Lower leg skin (tissue), 3 donors: ENCODE data around the gene POM121L2.

Source experiments
- POLR2A ChIP-seq, 2 donors: fragments of 450-650 bp; IDR thresholded peaks; one replicate each; pipeline ENCODE4 v1.6.1; 2016 to 2017; ENCODE audit warnings: antibody characterized with exemption in 2 of 2, mild to moderate bottlenecking in 1 of 2, moderate library complexity in 1 of 2
- TF ChIP-seq, protein P1 (sequence below), 3 donors: fragments of 450-650 bp; IDR thresholded peaks; one replicate each; pipeline ENCODE4 v1.5.1; 2016; ENCODE audit warnings: antibody characterized with exemption in 3 of 3, mild to moderate bottlenecking in 3 of 3, moderate library complexity in 2 of 3

DNA sequence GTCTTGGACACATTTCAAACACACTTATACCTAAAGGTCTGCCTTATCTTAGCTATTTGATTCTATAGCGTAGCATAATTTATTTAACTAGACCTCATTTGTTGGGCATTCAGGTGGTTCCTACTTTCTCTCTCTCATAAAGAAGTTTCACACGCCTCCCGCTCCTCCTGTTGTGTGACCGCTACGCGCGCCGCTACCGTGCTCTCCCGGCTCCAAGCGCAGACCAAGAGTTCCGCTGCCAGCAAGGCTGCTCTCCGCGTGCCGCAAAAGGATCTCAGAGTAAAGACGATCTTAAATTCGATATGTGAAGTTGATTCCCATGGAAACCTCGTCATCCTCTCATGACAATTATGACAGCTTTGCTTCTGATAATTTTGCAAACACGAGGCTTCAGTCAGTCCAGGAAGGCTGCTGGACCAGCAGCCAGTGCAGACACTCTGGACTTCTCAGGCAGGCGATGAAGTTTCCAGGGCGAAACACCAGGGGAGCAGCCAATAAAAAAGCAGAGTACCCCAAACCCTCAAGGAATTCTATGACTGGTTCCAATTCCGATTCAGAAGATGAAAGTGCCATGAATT, 44.1 kb downstream of the POM121L2 start:
- TF ChIP-seq, protein P1, sequence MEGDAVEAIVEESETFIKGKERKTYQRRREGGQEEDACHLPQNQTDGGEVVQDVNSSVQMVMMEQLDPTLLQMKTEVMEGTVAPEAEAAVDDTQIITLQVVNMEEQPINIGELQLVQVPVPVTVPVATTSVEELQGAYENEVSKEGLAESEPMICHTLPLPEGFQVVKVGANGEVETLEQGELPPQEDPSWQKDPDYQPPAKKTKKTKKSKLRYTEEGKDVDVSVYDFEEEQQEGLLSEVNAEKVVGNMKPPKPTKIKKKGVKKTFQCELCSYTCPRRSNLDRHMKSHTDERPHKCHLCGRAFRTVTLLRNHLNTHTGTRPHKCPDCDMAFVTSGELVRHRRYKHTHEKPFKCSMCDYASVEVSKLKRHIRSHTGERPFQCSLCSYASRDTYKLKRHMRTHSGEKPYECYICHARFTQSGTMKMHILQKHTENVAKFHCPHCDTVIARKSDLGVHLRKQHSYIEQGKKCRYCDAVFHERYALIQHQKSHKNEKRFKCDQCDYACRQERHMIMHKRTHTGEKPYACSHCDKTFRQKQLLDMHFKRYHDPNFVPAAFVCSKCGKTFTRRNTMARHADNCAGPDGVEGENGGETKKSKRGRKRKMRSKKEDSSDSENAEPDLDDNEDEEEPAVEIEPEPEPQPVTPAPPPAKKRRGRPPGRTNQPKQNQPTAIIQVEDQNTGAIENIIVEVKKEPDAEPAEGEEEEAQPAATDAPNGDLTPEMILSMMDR (IDR thresholded peaks at IDR 0.05), result no peak
- no peak for TF ChIP-seq POLR2A (IDR thresholded peaks at IDR 0.05)
